DMS79 (cell line): Measurements from ENCODE around the gene RXFP2.

Experiments used
- DNase-seq: peaks from one replicate; lab custom pipeline; 2025; lab: John Stamatoyannopoulos, UW

Gene RXFP2

DNA sequence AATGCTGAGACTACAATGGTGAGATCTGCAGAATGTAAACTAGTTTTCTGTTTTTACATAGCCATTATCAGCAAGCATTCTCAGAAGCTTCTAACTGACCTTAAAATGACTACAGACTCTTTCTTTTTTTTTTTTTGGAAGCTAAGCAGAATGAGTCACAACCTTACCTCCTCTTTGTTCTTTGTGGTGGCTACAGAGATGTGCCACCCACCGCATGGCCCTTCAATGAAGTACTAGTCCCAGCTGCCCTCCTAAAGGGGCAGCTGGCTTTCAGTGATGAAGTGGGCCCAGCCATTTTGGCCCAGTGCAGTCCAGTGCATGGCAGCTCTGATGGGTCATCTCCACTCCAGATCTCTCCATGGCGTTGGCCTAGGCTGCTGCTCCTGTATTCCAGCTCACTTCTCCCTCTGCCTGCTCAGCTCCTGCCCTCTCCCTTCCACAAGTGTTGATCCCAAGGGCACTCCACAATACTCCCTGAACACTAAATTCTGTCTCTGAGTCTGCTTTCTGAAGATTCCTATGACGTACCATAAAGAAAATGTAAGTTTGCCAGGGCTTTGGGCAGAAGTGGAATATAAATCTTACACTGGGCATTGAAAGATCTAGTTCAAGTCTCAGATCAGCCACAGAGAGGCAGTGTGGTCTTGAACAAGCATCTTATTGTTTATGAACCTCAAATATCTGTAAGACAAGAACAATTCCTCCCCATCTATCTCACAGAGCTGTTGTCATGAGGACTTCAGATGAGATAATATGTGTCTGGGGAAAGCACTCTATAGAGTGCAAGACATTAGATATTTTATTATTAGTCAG, 85.6 kb downstream of the RXFP2 start:
- no peak for DNase-seq

DNA sequence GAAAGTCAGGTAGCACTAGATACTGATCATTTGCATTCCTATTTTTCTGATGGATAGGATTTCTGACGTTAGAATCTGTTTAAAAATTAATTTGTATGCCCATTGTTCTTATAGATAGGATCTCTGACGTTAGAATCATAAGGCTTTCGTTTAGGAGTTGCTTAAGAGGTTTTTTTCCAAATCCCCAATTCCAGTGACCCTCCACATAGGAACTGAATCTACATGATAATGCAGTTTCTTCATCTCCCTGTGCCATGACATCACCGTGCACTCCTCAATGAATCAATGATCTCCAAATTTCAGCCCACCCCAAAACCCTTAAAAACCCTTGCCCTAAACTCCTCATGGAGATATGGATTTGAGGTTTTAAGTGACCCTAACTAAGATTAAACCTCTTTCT, 87.2 kb downstream of the RXFP2 start:
- DNase-seq, result no peak

DNA sequence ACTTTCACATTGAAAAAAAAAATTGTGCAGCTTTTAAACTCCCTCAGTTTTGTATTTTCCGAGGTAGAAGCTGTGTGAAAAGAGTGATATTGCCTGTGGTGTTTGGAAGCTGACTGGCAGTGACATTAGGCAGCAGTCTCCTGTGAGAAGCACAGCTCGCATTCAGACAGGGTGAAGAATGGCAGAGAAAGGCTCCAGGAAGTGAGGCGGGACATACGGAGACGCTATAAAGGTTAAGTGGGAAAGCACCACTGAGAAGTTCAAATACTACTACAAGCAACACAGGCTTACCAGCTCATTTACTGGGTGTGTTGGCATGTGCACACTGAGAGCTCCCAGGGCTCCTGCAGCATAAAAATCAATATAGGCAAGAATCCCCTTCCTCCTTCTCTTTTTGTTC, 88.4 kb downstream of the RXFP2 start:
- DNase-seq, result no peak

DNA sequence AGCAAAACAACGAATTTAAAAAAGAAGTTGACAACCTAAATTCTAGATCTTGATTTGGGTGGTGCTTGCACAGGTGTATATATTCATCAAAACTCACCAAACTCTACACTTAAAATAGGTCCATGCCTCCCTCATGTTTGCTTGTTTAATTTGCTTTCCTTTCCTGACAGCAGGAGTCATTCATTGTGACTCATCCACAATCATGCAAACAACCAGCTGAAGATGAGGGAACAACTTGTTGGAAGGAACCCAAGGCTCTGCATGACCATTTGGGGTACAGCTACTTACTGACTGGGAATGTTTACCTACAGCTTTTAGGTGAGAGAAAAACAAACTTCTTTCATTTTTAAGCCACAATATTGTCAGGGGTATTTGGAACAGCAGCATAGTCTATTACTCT, 96.6 kb downstream of the RXFP2 start:
- no peak for DNase-seq

DNA sequence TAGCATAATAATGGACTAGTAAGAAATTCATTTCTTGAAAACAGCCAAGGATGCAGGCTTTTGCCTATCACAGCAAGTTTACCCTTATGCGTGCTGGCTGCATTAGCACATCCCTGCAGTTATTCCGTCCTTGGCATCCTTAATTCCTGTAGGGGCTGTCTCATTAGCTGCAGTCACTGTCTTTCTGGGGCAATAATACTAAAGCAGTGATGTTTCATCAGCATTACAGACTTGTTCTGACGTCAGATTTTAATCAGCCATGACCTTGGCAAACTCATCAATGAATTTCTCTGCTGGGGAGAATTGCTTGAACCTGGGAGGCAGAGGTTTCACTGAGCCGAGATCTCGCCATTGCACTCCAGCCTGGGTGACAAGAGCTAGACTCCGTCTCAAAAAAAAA, 103.7 kb downstream of the RXFP2 start:
- no peak for DNase-seq

DNA sequence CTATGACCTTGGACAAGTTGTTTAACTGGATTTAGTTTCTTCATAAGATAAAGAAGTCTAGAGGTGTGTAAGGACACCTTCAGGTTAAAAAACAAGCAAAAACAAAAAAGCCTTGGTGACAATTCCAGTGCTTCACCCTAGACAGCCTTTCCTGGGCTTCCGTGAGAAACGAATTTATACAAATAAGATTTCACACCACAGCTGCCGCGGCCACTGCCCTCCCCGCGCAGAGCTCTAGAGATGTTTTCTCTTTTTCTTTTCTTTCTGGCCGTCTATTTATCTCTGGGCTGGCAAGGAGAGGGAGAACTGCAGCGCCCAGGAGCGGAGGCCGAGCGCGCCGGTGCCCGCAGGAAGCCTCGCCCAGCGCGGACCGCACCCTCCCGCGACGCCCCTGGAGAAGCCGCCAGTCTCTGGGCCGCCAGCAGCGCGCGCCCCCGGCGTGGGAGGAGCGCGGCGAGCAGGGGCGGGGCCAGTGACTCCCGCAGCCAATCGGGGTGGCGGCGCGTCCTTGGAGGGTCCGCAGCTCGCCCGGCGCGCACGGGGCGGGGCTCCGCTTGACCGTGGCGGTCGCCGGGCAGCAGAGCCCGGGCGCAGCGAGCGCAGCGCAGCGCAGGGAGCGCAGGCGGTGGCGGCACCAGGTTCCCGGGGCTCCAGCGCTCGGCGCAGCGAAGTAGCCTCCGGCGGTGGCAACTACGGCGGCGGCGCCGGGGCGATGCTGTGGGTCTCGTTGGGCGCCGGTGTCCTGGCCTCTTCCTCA, 107.0 kb downstream of the RXFP2 start:
- peak; percentile 24 for DNase-seq

DNA sequence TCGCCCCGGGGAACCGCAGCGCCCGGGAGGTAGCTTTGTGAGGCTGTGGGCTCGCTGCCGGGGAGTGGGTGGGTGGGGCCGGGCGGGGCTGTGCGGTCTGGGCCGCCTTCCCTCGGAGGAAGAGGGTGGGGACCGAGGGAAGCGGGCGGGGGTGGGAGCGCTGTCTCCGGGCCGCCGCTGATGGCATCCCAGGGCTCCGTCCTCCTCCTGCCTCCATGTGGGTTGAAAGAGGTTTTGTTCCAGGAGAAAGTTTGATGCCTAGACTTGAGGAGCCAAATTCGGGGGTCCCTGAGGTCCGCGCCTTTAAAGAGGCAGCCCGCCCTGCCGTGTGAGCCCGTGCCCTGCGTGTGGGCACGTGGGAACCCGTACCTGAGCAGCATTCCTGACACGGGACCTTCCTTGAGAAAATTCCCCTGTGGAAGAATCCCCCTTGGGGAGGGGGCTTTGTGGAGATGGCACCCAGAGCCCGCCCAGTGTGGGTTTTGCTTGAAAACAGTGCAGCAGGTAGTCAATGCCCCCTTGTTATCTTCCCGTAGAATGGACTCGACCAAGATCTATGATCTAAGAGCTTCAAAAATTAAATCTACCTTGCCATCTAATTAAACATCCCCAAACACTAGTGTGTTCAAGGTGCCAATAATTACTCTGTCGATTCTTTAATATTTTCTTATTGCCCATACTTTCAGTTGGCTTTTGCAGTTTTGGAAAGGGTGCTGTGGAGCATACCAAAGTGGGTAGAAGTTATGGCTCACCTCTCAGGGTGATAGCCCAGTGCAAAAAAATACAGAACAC, 107.8 kb downstream of the RXFP2 start:
- DNase-seq, result no peak

DNA sequence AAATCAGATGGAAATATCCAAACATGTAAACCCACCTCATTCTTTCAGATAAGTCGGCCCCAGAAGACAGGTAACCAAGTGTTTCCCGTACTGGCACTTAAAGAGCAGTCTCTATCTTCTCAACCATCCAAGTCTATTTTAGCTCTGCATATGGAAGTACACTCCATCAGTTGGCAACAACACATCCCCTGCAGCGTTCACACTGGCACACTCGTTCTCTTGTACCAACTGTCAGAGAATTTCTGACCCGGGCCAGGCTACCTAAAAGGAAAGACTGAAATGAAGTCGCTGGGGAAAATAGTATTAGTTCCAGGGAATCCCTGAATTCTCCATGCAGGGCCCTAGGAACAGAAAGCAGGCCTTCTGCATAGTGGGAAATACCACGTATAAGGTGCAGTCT, 109.3 kb downstream of the RXFP2 start:
- no peak for DNase-seq

DNA sequence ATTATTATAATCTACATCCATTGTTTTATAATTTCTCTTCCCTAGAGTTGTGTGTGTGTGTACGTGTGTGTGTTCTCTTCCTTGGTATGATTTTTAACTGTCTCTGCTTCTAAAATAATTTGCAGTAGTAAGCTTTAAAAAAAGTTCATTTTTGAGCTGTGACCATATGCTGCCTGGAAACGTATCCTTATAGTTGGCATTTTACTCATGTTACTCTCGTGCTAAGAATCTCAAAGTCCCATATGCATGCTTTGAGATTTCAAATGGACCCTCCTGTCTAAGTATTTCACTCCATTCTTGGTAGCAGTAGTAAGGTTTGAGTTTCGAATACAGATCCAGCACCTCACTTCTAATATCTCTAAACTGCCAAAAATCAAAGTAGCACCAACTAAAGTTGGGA, 109.9 kb downstream of the RXFP2 start:
- DNase-seq, result no peak

DNA sequence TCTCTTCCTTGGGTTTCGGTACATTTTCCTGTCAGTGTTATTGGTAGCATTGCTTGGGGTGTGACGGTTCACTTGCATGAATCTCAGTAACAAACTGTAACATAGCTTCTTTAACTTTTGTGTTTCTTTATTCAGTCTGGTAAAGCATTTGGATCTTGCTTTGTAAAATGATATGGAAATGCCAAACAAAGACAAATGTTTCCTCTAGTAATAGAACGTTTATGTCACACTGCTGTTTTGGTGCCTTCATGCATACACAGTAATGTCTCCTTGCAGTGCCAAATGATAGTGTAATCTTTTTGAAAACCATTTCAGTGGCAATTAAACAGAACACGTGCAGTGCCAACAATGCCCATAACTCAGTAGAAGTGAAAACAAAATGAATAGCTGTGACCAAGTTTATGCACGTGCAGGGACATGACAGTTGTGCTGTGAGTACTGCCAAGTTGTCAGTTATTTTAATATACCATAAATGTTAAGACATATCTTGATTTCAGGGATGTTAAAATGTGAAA, 110.8 kb downstream of the RXFP2 start:
- DNase-seq, result no peak

DNA sequence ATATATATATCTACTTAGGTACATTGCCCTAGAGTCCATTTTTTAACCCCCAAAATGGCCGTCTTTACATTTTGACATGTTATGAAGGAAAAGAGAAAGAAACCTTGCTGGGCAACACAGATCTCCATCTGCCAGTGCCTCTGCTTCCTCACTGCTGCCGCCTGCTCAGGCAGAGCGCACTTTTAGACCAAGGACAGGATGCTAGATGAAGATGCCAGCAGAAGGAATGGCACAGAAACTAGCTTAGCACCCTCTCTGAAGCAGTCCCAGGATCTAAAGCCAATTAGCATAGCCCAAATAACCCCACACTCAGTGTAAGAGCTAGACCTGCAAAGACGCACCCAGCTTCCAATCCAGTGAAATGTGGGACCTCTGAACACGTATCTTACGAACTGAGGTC, 111.9 kb downstream of the RXFP2 start:
- DNase-seq, result no peak
